ENCODE data around the gene AMOTL2.

DNA sequence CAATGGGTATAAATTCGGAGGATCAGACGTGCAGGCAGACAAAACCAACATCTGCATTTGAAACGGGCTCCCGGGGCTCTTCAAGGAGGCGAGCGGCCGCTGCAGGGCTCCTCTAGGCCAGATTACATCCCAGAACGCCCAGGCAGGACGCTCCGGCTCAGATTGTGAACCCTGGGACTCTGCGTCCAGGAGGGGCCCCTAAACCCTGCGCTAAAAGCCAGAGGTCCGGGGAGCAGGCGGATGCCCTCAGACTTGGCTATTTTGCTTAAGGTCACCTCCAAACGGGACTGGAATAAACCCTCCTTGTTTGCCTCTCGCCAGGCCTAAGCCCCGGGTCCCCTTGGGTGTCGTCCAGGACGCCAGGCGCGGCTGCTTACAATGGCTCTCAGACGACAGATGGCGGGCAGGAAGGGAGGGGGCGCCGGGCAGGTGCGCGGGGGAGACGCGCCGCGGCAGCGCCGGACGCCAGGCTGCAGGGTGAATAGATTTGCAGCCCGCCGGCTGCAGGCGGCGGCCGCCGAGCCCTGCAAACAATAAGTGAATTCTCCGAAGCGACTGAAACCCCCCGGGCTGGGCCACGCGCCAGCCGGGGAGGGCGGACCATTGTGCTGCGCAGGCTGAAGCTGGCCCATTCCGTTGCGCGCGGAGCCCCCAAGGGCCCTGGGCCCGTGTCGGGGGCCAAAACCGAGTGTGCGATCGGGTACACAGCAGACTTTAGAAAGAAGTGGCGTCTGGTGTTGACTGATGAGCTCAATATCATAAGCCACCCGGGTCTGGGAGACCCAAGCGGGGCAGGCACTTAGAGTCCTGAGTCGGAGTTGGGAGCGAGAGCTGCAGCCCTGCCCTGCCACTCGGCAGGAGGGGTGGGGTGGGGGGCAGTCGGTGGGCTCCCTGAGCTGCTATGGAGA is 32.3 kb upstream of the AMOTL2 start:
- TF ChIP-seq CTCF (IDR thresholded peaks at IDR 0.05; ENCODE audit: low read depth, low read length, missing input control): no peak
- TF ChIP-seq TAF1 (conservative IDR thresholded peaks at IDR 0.05): no peak
- no peak for TF ChIP-seq ATF3 (IDR thresholded peaks at IDR 0.05)
- no peak for TF ChIP-seq HNF4G (IDR thresholded peaks at IDR 0.05)
- TF ChIP-seq RAD21 (IDR thresholded peaks at IDR 0.05): no peak
- no peak for TF ChIP-seq YY1 (IDR thresholded peaks at IDR 0.05)
- TF ChIP-seq REST (IDR thresholded peaks at IDR 0.05): no peak
- no peak for TF ChIP-seq NR2F2 (IDR thresholded peaks at IDR 0.05)
- no peak for TF ChIP-seq JUND (IDR thresholded peaks at IDR 0.05)
- no peak for TF ChIP-seq MAX (IDR thresholded peaks at IDR 0.05)
